ENCODE results near the gene PLPPR1. TPM values are rescaled to one million over a fixed set of nuclear protein-coding genes. Genes with fewer than 3 reads are reported as not detected.
A peak's percentile ranks its signal among the peaks of the same experiment; 100 is the strongest.
"Not testable (repeated sequence)": the region's sequence is repeated elsewhere in the genome, so short reads cannot be mapped to it uniquely, and the experiment has no call there.

The PLPPR1 gene
- total RNA-seq, 2 donors from 2014 or later = not detected

DNA sequence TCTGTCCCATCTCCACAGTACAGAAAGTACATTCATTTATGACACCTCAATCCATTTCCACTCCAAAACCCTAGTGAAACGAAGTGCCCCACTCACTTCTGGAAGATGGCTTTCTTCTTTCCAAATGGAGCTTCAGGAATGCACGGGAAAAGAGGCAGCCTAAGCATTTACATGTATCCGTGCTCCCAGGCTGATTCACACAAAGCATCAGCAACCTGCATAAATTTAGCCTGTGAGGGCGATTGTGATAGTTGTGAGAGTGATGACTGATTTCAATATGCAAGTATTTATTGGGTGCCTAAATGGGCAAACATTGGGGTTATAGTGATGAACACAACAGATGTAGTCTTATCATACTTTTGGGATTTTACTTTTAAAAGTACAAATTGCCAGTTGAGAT is 86.6 kb downstream of the PLPPR1 start:
- DNase-seq = no peak
- no peaks in the 10 kb centered on the region for H3K4me1 Mint-ChIP-seq (ENCODE audit: low read depth)
- H3K27ac Mint-ChIP-seq = no peak overlapping the region
- H3K4me3 Mint-ChIP-seq = no peak overlapping the region
- no peaks in the 10 kb centered on the region for H3K9me3 Mint-ChIP-seq
- H3K36me3 Mint-ChIP-seq (ENCODE audit: insufficient read depth in 2 of 2) = no peaks in the 10 kb centered on the region
- ATAC-seq (replicated peaks in 1 of 2) = no peak
- H3K27me3 Mint-ChIP-seq (ENCODE audit: low read depth) = no peaks in the 10 kb centered on the region

DNA sequence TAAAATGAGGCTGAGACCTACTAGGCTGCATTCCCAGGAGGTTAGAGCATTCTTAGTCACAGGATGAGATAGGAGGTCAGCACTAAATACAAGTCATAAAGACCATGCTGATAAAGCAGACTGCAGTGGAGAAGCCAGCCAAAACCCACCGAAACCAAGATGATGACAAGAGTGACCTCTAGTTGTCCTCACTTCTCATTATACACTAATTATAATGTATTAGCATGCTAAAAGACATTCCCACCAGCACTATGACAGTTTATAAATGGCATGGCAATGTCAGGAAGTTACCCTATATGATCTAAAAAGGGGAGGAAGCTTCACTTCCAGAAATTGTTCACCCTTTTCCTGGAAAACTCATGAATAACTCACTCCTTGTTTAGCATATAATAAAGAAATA is 88.6 kb downstream of the PLPPR1 start:
- DNase-seq (no peak), ATAC-seq (replicated peaks in 1 of 2) (no peak)
- H3K9me3 Mint-ChIP-seq = no peaks in the 10 kb centered on the region
- H3K27ac Mint-ChIP-seq = no peak overlapping the region
- H3K4me3 Mint-ChIP-seq = no peak overlapping the region
- no peaks in the 10 kb centered on the region for H3K27me3 Mint-ChIP-seq (ENCODE audit: low read depth)
- H3K4me1 Mint-ChIP-seq (ENCODE audit: low read depth) = no peaks in the 10 kb centered on the region
- no peaks in the 10 kb centered on the region for H3K36me3 Mint-ChIP-seq (ENCODE audit: insufficient read depth in 2 of 2)

DNA sequence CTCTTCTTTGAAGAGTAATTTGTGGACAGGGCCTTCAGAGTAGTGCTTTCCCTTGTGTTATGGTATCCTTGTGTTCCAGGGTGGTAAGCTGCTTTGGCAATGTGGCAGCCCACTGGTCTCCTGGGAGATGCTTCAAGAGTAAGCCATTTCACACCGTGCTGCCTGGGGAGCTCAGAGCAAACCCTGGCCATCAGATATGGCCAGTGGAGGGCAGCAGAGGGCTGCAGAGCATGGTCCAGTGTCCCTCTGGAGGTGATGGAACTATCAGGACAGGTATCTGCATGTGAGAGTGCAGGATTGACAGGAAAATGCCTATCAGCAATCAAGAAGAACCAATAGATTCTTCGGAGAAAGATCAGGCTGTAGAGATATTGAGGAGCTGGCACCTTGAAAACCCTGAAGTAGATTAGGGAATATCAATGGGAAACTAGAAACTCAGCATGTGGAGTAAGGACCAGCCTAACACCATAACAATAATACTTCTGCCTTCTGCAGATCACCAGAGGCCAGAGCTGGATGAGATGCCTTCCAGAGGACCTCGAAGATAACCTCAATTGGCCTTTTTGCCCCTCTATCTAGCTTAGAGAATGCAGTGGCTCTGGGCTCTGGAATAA is 90.8 kb downstream of the PLPPR1 start:
- DNase-seq (peak; percentile 7 to 28), ATAC-seq (replicated peaks in 1 of 2) (peak in 1 of 2 donors; percentile 51)
- Mint-ChIP-seq H3K4me1 (ENCODE audit: low read depth) (no peaks in the 10 kb centered on the region), H3K4me3 (no peak overlapping the region), H3K27me3 (ENCODE audit: low read depth) (no peaks in the 10 kb centered on the region), H3K9me3 (peaks cover 2 to 4% of the 10 kb centered on the region in 2 donors), H3K36me3 (ENCODE audit: insufficient read depth in 2 of 2) (no peaks in the 10 kb centered on the region), H3K27ac (no peak overlapping the region)

DNA sequence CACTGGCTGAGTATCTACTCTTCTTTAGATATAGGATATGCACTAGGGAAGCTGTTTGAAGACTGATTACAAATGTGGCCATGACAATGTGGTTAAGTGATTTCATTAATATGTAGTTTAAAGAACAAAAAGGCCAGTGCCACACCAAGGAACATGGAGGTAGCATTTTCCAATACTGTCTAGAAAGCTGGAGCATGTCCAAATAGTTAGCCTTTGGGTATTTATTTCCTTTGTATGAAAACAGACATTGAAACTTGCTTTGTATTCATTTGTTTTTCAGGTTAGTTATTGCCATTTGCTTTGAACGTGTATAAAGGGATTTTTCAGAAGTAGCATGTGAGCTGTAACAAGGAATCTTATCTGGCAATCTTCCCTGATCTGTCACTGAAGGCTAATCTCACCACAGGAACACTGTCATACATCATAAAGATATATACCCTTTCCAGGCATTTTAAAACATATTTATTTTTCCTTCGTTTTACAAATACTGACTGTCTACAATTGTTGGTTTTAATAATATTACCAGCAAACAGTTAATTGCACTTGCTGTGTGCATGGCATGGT is 93.4 kb downstream of the PLPPR1 start:
- no peak for DNase-seq
- no peaks in the 10 kb centered on the region for H3K4me1 Mint-ChIP-seq (ENCODE audit: low read depth)
- no peaks in the 10 kb centered on the region for H3K27me3 Mint-ChIP-seq (ENCODE audit: low read depth)
- H3K36me3 Mint-ChIP-seq (ENCODE audit: insufficient read depth in 2 of 2) = no peaks in the 10 kb centered on the region
- ATAC-seq (replicated peaks in 1 of 2) = no peak
- H3K4me3 Mint-ChIP-seq = no peak overlapping the region
- peaks cover 6 to 11% of the 10 kb centered on the region in 2 donors for H3K9me3 Mint-ChIP-seq
- H3K27ac Mint-ChIP-seq = no peak overlapping the region

DNA sequence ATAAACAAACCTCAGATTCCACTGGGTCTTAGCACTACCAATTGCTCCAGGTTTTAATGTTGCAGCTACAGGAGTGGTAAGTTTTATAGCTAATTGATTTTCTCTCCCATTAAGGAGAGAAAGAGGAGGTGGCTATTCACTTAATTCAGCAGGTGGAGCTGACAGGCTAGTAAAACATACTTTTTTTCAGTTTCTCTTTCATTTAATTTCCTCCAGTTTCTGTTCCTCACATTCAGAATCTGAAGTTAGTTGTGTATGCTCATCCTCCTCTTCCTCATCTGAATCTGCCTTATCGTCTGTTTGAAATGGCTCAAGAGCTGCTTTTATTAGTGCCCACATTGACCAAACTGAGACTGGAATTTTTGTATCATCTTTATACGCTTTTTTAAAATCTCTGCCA is 98.0 kb downstream of the PLPPR1 start:
- H3K27me3 Mint-ChIP-seq (ENCODE audit: low read depth) = no peaks in the 10 kb centered on the region
- H3K36me3 Mint-ChIP-seq (ENCODE audit: insufficient read depth in 2 of 2) = no peaks in the 10 kb centered on the region
- peaks cover 11% of the 10 kb centered on the region in 2 donors for H3K9me3 Mint-ChIP-seq
- H3K4me1 Mint-ChIP-seq (ENCODE audit: low read depth) = no peaks in the 10 kb centered on the region
- no peak overlapping the region for H3K4me3 Mint-ChIP-seq
- no peak for DNase-seq
- H3K27ac Mint-ChIP-seq = no peak overlapping the region
- no peak for ATAC-seq (replicated peaks in 1 of 2)

DNA sequence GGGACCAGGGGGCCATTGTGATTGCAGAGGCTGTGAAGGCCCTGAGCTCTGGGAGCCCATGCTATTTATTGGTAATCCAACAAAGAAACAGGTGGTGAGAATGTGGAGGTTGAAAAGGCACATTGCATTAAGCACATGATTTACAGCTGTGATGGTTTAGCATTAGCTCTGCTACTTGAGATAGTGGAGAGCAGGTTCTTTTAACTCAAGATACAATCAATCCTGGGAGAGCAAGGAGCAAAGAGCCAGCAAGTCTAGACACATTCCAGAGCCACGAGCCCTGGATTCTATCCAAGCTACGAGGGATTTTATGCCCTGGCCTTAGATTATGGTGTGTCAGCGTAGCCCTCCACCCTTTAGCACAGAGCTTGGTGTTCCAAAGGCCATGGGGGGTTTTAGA is 98.8 kb downstream of the PLPPR1 start:
- not testable (repeated sequence) for H3K27me3 Mint-ChIP-seq (ENCODE audit: low read depth); DNase-seq; H3K4me1 Mint-ChIP-seq (ENCODE audit: low read depth); H3K4me3 Mint-ChIP-seq; H3K36me3 Mint-ChIP-seq (ENCODE audit: insufficient read depth in 2 of 2); H3K27ac Mint-ChIP-seq; ATAC-seq (replicated peaks in 1 of 2)
- H3K9me3 Mint-ChIP-seq = peaks cover 11% of the 10 kb centered on the region in 2 donors

DNA sequence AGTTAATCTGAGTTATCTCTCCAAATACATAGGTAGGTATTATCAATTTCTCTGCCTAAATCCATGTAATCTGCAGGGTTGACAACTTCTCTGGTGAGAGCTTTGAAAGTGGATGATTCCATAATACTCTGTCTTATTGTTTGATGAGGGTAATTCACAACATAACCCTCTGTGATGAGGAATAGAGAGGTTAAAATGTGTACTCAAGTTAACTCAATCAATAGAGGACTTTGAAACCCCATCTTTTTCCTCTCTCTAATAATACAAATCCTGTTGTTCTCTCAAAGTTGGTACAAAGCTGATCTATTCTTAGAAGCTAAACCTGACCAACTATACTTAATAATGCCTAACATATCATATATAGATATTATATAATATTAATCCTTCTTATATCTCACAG is 100.1 kb downstream of the PLPPR1 start:
- Mint-ChIP-seq H3K36me3 (ENCODE audit: insufficient read depth in 2 of 2) (no peaks in the 10 kb centered on the region), H3K27ac (no peak overlapping the region), H3K4me3 (no peak overlapping the region), H3K27me3 (ENCODE audit: low read depth) (no peaks in the 10 kb centered on the region), H3K9me3 (peaks cover 8 to 9% of the 10 kb centered on the region in 2 donors), H3K4me1 (ENCODE audit: low read depth) (no peaks in the 10 kb centered on the region)
- ATAC-seq (replicated peaks in 1 of 2) (no peak), DNase-seq (no peak)

DNA sequence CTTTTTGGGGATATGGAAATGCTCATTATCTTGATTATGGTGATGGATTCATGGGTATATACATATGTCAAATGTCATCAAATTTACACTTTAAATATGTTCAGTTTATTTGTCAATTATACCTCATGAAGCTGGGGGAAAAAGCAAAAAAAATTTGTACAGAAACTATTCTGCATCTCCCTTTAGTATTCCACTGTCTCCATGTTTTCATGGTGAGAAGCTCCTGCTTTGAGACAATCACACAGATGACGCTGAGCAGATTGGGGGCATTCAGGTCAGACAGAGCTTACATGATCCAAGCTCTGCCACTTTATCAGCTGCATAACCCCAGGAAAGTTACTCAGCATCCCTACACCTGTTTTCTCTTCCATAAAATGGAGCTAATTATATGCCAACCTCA is 101.5 kb downstream of the PLPPR1 start:
- no peak for ATAC-seq (replicated peaks in 1 of 2)
- Mint-ChIP-seq H3K36me3 (ENCODE audit: insufficient read depth in 2 of 2) (no peaks in the 10 kb centered on the region), H3K4me3 (no peak overlapping the region), H3K9me3 (peaks cover 5 to 8% of the 10 kb centered on the region in 2 donors), H3K4me1 (ENCODE audit: low read depth) (no peaks in the 10 kb centered on the region), H3K27ac (no peak overlapping the region), H3K27me3 (ENCODE audit: low read depth) (no peaks in the 10 kb centered on the region)
- DNase-seq = no peak

DNA sequence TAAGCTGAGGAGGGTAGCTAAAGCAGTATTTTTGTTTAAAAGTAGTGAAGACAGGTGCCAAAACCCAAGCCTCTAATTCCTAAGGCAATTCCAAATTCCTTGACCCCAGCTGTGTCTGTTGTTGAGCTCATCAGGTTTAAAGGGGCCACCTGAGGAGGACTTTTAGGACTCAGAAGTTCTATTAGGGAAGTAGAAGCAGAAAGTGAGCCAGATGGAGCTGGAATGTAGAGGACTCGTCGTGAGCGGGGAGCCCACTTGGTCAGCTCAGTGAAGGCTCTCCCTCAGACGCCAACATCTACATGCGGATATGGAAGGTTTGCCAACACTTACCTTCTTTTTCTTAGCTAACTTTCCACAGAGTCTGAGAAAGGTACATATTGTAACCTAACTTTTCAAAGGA is 102.8 kb downstream of the PLPPR1 start:
- Mint-ChIP-seq H3K4me3 (no peak overlapping the region), H3K36me3 (ENCODE audit: insufficient read depth in 2 of 2) (no peaks in the 10 kb centered on the region), H3K9me3 (peaks cover 3 to 8% of the 10 kb centered on the region in 2 donors), H3K27me3 (ENCODE audit: low read depth) (peaks cover 8% of the 10 kb centered on the region), H3K4me1 (ENCODE audit: low read depth) (no peaks in the 10 kb centered on the region), H3K27ac (no peak overlapping the region)
- no peak for ATAC-seq (replicated peaks in 1 of 2)
- no peak for DNase-seq

DNA sequence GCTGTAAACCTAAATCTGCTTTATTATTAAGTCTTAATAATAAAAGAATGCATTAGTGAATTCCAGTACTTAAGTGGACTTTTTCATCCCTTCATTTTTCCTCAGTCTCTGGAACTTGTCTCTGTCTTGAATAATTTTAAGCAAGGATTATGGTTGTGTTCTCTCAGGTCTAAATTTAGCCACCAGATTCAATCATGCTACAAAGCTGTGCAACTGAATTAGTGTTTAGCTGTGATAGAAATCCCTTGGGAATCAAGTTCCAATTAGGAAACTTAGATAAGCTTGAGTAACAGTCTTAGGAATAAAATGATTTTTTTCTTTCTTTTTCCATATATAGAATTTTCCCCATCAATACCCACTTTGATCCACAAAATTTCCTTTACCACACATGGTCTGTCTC is 104.3 kb downstream of the PLPPR1 start:
- Mint-ChIP-seq H3K4me3 (no peak overlapping the region), H3K27ac (no peak overlapping the region), H3K27me3 (ENCODE audit: low read depth) (peaks cover 8% of the 10 kb centered on the region), H3K36me3 (ENCODE audit: insufficient read depth in 2 of 2) (no peaks in the 10 kb centered on the region), H3K4me1 (ENCODE audit: low read depth) (no peaks in the 10 kb centered on the region), H3K9me3 (no peaks in the 10 kb centered on the region)
- DNase-seq = no peak
- ATAC-seq (replicated peaks in 1 of 2) = no peak

DNA sequence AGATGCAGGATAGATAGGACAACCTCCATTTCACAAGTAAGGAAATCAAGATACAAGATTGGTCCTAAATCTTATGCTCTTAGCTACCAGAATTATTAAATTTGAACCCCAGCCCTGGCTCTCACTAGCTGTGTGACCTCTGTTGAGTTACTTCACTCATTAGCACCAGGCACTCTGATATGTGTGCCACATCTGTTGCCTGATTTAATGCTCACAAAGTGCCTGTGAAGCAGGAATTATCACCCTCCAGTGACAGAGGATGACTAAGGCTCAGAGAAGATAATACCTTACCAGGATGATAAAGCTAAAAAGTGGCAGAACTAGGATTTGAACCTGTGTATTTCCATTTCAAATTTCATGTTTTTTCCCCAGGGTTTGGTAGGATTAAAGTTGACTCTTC is 110.0 kb downstream of the PLPPR1 start:
- no peak for ATAC-seq (replicated peaks in 1 of 2)
- Mint-ChIP-seq H3K27ac (no peak overlapping the region), H3K36me3 (ENCODE audit: insufficient read depth in 2 of 2) (no peaks in the 10 kb centered on the region), H3K4me1 (ENCODE audit: low read depth) (no peaks in the 10 kb centered on the region), H3K4me3 (no peak overlapping the region), H3K9me3 (no peaks in the 10 kb centered on the region), H3K27me3 (ENCODE audit: low read depth) (peaks cover 8% of the 10 kb centered on the region)
- DNase-seq = no peak

DNA sequence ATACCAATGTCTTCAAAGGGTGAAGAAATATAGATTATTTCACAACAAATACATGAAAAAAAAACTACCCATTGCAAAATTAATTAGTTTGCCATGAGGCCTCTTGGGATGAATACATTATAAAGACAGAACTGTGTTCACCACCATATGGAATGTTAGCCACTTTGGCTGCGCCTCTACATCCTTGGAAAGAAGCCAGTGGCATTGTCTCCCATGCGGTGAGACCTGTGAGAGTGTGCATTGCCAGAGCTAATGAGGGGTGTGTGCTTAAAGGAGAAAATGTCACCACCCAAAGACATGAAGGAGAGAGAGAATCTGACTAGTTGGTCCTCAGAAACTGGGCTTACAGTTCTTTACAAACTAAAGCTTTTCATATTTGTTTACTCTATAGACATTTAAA is 110.6 kb downstream of the PLPPR1 start:
- H3K36me3 Mint-ChIP-seq (ENCODE audit: insufficient read depth in 2 of 2) = no peaks in the 10 kb centered on the region
- no peak overlapping the region for H3K4me3 Mint-ChIP-seq

DNA sequence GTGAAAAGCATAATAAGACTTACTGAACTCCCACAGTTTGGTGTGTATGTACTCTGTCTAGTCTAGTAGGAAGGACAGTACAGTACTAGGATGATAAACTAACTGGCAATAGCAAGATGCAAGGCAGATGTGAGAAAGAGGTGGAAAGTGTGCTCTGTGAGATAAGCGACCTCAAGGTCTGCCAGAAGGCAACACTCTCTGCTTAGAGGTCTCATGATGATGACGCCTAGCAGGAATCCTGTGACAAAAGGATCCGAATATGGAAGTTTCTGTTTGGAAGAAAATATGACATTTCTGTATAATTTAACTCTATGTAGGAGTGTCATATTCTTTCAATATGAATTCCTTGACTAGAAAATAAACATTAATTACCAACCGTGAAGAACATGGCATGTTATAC is 112.2 kb downstream of the PLPPR1 start:
- DNase-seq (no peak), ATAC-seq (replicated peaks in 1 of 2) (no peak)
- H3K4me1 Mint-ChIP-seq (ENCODE audit: low read depth) = no peaks in the 10 kb centered on the region
- H3K27me3 Mint-ChIP-seq (ENCODE audit: low read depth) = peaks cover 6% of the 10 kb centered on the region
- H3K9me3 Mint-ChIP-seq = peaks cover 0 to 2% of the 10 kb centered on the region in 2 donors
- no peak overlapping the region for H3K4me3 Mint-ChIP-seq
- H3K36me3 Mint-ChIP-seq (ENCODE audit: insufficient read depth in 2 of 2) = no peaks in the 10 kb centered on the region
- no peak overlapping the region for H3K27ac Mint-ChIP-seq

More for the DNA sequence above, 110.6 kb downstream of the PLPPR1 start:
- Mint-ChIP-seq H3K27me3 (ENCODE audit: low read depth) (peaks cover 8% of the 10 kb centered on the region), H3K9me3 (no peaks in the 10 kb centered on the region), H3K27ac (no peak overlapping the region), H3K4me1 (ENCODE audit: low read depth) (no peaks in the 10 kb centered on the region)
- DNase-seq (no peak), ATAC-seq (replicated peaks in 1 of 2) (no peak)

DNA sequence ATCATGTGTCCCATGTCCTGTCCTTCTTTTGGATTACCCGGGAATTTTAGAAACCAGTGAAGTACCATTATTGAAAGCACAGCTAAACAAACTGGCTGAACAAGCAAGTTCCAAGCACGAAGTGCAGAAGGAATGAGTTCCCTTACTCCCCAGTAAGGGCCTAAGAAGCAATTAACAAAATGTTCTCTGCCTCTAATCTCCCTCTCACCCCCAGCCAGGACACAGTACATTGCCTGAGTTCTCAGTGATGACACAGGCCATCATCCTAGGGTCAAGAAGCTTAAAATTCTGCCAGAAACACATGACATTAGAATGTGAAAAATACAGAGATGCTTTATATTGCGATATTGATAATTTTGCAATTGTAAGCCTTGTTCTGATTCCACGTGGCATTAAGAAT is 118.0 kb downstream of the PLPPR1 start:
- Mint-ChIP-seq H3K27me3 (ENCODE audit: low read depth) (peaks cover 5% of the 10 kb centered on the region), H3K27ac (no peak overlapping the region), H3K4me3 (no peak overlapping the region), H3K4me1 (ENCODE audit: low read depth) (no peaks in the 10 kb centered on the region), H3K36me3 (ENCODE audit: insufficient read depth in 2 of 2) (no peaks in the 10 kb centered on the region), H3K9me3 (peaks cover 4 to 6% of the 10 kb centered on the region in 2 donors)
- ATAC-seq (replicated peaks in 1 of 2) (no peak), DNase-seq (no peak)

Data from activated T-cell treated with anti-CD3 and anti-CD28 coated beads, Interleukin-2, amount 50 U/mL, for 72 hours (primary cell).